CD4-positive, alpha-beta T cell treated with Interleukin-6 for 4 hours (primary cell): Measurements from ENCODE around the gene CGRRF1.

ENCODE experiments used
- DNase-seq: peaks from one replicate; pipeline ENCODE4 v3.0.0-alpha.2; 2020; ENCODE audit warnings: mixed read lengths

Gene CGRRF1

DNA sequence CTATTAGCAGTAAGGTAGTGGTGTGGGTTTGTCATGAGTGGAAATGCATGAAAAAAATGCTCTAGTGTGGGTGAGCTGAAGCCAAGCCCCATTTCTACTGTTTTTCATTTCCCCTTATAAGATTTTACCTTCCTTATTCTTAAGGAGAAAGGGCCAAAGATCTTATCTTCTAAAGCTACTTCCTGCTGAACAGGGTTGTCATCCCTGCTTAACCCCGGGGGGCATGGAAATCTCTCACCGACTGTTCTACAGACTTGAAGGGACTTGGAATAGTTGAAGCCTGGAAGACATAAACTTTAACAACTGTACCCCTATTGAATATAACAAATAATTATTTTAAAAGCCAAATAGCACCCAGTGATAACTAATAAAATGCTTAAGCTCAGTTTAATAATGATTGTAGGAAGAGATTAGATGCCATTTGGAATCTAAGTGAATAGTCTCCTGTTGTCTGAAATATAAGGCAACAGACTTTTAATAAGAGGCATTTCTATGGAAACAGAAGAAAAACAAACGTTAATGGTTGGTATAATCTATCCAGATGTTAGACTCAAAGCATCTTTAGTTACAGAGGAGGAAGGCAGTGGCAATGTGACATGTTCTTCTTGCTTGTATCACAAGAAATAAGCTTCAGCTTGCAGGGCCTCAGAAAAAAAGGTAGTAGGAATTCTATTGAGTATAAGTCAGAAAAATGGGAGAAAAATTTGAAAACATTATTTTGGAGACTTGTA is 19.1 kb upstream of the CGRRF1 start:
- no peak for DNase-seq

DNA sequence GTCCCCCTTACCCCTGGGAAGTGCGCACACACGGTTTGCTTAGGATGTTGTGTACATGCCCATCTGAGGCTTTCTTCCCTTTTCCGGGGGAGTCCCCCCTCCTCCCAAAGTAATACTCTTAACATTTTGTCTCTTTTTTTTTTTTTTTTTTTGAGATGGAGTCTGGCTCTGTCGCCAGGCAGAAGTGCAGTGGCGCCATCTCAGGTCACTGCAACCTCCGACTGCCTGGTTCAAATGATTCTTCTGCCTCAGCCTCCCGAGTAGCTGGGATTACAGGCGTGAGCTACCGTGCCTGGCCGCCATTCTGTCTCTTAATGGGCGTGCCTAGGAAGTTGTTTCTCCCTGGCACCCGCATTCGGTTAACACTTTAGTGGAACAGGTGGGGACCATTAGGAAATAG is 16.4 kb upstream of the CGRRF1 start:
- peak; percentile 13 for DNase-seq

DNA sequence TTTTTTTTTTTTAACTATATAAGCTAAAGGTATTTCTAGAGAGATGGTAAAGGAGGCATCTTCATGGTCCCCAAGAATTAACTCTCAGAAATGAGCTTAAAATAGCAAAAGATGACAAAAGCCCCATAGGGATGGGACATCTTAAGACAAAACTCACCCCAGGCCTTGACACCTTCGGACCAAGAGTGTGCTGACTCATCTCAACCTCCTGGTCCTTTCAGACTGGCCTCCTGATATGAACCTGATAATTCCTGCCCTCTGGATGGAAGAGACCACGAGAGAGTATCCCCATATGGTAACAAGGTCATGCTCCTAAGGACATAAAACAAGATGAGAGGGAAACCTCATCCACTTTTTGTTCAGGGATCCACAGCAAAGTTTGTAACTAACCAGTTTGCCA is 12.5 kb upstream of the CGRRF1 start:
- no peak for DNase-seq

DNA sequence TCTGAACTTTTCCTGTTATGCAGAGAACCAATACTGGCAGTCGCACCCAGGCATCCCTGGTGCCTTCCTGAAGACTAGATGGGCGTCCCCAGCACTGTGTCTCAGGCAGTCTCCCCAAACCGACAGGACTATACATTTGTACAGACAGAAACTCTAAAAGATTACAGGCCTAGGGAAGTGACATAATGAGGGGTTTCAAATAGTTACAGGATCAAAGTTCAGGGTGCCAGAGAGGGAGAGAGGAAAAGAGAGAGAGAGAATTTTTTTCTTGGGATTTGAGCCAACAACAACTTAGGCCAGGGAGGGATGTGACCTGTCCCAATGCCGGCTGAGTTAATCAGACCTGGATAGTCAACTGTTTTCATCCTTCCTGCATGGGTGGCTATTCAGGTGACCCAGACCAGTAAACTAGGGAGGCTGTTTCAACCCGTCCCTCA is 11.6 kb upstream of the CGRRF1 start:
- DNase-seq, result no peak

DNA sequence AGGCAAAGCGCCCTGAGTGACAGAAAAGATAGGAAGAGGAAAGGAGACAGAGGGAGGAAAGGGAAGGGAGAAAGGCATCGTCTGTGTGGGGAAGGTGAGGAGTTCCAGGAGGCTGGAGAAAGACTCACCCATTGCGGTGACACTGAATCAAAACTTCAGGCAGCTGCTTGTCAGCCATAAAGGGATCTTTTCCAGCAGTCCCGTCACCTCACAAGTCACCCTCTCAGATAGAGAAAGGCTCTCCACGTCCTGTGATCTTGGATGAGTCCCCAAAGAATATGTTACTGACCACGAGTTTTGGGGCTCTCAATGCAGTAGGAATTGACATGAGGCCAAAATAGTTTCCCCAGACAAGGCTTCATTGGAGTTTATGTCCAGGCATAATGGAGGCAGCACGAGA is 11.1 kb upstream of the CGRRF1 start:
- DNase-seq, result no peak

DNA sequence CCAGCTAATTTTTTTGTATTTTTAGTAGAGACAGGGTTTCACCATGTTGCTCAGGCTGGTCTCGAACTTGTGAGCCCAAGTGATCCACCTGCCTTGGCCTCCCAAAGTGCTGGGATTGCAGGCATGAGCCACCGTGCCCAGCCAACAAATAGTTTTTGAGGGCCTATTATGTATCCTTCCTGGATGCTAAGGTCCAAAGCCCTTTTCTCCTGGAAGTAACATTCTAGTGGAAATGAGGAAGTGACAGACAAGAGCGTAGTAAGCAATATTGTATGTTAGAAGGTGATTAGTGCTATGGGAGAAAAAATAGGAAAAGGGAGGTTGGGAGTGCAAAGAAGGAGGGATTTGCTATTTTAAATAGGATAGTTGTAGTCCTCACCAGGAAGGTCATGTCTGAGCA is 9.0 kb upstream of the CGRRF1 start:
- DNase-seq, result no peak

DNA sequence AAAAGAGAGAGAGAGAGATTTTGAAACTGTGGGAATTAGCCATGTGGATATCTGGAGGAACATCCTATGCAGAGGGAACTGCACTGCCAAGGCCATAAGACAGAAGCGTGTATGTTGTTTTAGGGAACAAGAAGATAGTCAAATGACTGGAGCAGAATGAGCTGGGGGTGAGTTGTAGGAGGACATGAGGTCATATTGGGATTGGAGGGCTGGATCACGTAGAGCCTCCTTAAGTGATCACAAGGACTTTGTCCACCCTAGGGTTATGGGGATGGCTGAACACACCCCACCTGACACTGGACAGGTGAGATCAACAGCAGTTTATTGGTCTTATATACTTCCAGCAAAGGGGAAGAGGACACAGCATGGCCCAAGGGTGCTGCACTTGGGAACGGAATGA is 8.2 kb upstream of the CGRRF1 start:
- no peak for DNase-seq

DNA sequence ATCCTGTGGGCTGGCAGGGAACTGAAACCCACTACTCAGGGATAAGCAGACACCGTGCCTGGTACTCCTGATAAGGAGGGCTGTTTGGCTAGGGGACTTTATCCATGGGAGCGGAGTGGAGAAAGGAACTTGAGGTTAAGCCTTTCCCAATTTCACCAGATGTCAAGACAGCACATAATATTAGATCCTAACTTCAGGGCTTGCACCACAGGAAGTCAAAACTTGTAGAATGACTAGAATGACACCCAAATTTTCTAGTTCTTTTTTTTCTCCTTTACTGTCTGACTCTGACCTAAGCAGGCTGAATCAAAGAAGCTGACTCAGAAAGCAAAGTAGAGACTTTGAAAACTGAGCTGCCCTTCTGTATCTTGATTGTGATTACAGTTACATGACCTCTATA is 7.1 kb upstream of the CGRRF1 start:
- DNase-seq, result no peak

DNA sequence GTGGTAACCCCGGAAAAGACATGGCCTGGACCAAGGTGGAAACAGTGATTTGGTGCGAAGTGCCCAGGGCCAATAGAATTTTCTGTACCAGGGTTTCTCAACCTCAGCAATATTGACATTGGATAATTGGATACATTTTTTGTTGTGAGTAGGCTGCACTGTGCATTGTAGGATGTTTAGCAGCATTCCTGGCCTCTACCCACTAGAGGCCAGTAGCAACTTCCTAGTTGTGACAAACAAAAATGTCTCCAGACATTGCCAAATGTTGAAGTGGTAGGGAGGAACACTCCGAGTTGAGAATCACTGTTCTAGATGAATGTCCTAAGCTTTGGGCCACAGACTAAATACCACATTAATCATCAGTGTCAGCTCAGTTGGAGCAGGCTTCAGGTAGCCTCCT is 6.2 kb upstream of the CGRRF1 start:
- DNase-seq, result no peak

DNA sequence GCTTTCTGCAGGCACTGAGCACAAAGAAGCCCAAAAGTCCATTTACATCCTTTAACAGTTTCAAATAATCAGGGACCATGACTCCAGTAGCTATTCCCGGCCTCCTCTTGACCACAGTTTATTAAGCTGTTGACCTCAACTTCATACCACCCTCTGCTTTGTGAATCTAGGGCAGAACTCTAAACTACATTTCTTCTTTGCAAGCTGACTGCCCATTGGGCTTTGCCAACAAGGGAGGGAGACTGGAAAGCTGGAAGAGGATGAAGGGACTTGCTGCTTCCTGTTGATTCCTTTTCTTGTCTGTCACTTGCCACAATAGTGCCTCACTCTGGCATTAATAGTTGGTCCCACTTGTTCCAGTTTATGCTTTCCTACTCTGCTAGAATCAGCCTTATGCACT is 2.7 kb downstream of the CGRRF1 start:
- no peak for DNase-seq

DNA sequence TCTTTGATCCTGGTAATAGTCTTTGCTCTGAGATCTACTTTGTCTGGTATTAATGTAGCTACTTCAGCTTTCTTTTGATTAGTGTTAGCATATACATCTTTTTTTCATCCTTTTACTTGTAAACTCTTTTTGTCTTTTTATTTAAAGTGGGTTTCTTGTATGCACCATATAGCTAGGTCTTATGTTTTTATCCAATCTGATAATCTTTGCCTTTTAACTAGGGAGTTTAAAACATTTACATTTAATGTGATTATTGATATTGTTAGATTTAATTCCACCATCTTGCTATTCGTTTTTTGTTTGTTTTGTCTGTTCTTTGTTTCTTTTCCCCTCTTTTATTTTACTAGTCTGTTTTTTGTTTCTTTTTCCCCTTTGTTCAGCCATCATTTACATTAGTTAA is 6.0 kb downstream of the CGRRF1 start:
- no peak for DNase-seq

DNA sequence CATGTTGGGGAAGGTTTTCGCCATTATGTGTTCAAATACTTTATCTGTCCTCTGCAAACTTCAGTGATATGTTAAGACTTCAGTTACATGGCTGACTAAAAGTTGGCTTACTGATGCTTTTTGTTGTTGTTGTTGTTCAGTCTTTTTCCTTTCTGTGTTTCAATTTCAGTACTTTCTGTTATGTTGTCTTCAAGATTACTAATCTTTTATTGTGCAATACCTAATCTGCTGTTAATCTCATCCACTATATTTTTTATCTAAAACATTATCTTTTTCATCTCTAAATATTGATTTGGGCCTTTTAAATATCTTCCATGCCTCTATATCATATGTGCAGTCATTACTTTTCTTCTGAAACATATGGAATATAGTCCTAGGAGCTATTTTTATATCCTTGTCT is 7.0 kb downstream of the CGRRF1 start:
- DNase-seq, result no peak

DNA sequence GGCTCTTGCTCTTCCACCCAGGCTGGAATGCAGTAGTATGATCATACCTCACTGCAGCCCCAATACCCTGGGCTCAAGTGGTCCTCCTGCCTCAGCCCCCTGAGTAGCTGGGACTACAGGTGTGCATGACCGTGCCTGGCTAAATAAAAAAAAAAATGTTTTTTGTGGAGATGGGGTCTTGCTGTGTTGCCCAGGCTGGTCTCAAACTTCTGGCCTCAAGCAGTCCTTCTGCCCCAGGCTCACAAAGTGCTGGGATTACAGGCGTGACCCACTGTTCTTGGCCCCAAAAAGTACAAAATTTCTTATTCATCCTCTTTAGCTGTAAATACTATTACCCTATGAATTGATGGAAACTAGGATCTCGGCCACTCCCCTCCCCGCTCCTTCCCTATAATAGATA is 14.7 kb downstream of the CGRRF1 start:
- no peak for DNase-seq

DNA sequence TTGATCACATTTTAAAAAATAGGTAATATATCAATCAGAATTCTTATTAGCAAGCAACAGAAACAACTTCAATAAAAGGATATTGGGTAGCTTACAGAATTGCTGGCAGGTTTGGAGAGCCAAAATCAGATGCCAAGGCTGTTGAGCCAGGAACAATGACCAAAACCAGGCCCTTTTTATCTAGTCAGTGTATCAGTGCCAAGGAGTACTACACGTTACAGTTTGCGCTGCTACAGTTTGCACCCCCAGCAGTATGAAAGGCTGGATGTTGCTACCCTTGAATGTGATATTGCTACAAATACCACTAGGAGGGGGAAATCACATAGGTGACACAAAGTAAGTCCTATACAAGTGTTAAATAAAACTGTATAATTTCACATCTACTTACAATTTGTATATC is 19.3 kb downstream of the CGRRF1 start:
- DNase-seq, result no peak

DNA sequence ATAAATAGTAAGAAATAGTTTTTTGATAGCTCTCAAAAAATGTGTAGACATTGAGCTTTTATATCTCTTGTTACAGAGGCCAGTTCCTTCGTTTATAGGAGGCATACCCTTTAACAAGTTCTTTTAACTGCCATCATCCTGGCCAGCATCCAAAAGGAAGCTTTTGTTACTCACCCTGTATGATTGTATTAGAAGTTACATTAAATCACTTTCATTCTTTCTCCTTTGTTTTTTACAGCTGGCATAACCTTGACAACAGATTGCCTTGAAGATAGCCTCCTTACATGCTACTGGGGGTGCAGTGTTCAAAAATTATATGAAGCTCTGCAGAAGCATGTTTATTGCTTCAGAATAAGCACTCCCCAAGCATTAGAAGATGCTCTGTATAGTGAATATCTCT is 20.1 kb downstream of the CGRRF1 start:
- no peak for DNase-seq

DNA sequence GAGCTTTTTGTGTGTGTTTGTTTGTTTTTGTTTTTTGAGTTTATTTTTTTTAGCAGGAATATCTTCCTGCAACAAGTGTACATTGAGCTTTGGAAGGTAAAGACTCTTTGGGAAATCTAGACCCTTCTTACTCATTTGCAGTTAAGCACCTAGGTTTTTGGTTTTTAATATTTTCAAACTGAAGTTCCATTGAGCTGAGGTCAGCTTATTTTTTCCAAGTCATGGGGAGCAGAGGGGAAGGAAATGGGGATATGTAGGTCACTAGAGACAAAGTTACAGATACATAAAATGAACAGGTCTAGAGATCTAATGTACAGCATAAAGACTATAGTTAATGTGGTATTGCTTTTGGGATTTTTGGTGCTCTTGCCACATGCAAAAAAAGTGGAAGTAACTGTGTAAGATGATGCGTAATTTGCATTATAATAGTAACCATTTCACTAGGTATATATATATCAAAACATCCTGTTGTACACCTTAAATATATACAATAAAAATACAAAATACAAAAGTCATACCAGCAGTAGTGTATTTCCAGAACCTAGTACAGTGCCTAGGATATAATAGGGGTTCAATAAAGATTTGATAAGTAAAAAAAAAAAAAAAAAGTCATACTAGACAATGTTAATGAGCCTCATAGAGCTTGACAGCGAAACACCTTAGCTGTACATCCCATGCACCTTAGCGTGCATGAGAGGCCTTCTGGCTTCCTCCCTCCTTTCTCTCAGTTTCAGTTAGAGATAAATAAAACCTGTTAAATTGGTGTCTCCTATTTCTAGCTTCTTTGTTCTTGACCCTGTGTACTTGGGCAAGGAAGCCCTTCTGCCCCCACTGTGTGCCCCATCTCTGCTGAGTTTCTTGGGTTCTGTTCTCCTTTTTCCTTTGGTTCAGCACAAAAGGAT is 22.7 kb downstream of the CGRRF1 start:
- no peak for DNase-seq

DNA sequence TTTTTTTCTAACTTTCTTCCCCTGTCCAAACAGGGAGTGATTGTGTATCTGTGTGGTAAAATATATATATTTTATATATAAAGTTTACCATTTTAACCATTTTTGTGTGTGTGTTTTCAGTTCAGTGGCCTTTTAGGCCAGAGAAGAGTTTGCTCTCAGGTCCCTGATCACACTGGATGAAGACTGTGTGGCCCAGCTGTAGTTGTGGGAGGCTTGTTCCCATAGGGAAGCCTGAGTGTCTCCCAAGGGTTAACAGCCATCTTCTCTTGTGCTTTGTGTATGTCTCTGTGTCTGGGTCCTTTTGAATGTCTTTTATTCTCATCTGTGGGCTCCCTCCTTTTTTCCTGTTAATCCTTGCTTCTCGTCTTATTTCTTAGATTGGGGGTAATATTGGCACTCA is 23.4 kb downstream of the CGRRF1 start:
- DNase-seq, result no peak

DNA sequence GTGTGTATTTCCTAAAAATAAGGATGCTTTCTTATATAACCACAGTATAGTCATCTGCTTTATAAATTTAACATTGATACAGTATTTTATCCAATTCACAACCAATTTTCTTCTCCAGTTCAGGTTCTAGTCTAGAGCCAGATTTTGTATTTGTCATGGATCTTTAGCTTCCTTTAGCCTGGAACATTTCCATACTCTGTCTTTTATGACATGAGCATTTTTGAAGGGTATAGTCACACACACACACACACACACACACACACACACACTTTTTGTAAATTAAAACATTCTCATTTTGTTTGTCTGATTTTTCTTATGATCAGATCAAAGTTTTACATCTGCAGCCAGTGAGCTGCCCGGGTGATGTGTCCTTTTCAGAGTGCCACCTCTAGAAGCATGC is 25.4 kb downstream of the CGRRF1 start:
- no peak for DNase-seq

DNA sequence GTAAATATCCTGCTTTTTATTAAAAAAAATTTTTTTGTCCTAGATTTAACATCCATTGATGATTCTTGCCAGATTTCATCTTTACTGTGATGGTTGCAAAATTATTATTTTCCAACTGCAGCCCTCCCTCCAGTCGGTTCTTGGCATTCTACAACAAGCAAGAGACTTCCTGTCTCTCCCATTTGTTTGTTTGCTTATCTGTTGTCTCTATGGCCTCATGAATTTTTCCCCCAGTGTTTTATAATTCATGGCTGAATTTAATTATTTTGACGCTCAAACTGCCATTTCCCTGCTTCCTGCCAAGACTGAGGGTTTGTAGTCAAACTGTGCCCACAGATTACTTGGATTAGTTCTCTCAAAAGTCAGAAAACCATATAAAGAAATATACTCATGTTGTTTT is 25.9 kb downstream of the CGRRF1 start:
- no peak for DNase-seq

DNA sequence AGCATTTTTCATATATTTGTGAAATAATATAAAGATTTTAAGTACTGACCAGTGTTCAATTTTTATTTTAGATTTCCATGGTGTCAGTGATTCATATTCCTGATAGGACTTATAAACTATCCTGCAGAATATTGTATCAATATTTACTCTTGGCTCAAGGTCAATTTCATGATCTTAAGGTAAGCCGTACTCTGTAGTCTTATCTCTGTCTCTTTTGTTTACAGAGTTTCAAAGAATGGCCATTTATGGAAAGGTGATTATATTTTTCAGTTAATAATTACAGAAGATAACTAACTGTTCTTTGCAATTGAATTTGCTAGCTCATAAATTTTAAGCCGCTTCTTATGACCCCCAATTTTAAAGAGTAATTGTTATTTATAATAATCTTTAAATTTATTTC is 27.9 kb downstream of the CGRRF1 start:
- DNase-seq, result no peak

DNA sequence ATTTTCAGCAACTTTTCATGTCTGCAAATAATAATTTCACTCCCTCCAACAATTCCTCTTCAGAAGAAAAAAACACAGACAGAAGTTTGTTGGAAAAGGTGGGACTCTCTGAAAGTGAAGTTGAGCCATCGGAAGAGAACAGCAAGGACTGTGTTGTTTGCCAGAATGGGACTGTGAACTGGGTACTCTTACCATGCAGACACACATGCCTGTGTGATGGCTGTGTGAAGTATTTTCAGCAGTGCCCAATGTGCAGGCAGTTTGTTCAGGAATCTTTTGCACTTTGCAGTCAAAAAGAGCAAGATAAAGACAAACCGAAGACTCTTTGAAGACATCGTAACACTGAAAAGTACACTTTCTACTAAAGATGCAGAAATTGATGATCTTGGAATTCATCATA is 28.3 kb downstream of the CGRRF1 start:
- DNase-seq, result no peak

DNA sequence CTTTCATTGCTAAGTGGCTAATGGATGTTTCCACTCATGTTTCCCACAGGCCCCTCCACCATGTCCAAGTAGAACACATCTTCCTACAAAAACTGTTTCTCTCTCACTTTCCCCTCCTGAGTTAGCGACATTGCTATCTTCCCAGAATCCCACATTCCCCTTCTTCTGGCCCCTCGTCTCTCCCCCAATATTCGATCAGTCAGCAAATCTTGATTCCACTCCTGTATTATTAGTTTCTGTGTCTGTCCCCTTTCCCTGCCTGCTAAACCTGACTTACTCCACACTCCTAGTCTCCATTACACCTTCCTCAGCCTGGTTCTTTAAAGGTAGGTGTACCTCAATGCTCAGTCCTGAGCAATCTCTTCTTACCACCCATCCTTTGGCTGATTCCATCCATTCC is 37.9 kb downstream of the CGRRF1 start:
- no peak for DNase-seq

DNA sequence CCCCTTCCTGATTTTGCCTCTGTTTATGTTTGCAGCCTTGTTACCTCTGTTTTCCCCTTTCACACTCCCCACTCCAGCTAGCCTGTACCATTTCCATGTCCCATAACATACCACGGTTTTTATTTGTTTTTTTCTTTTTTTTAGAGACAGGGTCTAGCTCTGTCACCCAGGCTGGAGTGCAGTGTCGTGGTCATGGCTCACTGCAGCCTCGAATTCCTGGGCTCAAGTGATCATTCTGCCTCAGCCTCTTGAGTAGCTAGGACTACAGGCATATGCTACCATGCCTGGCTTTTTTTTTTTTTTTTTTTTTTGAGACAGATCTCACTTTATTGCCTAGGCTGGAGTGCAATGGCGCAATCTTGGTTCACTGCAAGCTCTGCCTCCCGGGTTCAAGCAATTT is 38.8 kb downstream of the CGRRF1 start:
- no peak for DNase-seq

DNA sequence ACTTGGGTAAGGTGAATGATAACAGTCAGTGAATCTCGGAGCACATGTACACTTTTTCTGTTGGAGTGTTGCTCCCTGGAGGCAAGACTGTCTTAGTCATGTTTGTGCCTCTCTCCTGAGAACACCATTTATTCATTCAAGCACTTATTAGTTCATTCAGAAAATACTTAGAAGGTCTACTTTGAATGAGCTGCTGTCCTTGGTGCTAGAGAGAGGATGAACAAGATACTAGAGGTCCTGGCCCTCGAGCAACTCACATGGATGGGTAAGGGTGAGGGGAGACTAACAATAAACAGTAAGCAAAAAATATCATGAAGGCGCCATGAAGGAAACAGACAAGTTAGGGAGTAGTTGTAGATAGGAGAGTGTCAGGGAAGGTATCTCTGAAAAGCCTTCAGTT is 40.2 kb downstream of the CGRRF1 start:
- no peak for DNase-seq

DNA sequence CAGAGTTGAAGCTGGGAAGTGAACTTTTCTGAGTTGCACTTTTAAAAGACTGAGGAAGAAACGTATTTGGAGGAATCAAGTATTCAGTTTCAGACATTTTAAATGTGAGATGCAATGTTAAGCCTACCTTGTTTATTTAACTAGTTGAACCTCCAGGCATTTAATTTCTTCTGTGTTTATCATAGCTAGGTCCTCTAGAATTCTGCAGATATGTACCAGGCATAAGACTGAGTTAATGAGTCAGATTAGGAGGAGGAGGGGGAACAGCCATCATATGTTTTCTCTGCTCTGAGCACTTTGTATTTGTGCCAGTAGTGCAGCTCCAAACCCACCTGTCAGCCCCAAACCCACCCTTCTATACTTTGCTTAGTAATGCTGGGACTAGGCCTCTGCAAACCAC is 40.8 kb downstream of the CGRRF1 start:
- DNase-seq, result no peak
